ENCODE measurements around the gene TTC7B.

TTC7B gene

DNA sequence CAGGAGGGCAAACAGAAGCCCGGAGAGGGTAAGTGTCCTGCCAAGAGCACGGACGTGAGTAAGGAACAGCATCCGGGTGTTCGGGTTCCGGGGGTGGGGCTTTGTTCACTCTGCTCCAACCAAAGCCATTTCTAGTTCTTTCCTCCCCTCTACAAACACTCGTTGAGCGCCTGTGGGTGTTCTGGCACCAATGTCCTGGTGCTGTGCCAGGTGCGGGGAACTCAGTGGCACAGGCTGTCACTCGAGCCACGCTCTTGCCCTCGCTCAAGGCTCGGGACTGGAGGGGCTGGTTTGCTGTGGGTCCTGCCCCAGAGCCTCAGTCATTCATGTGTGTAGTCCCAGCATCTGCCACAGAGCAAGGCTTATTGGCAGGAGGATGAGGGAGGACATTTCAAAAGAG, 261.9 kb downstream of the TTC7B start:
- no peaks in the 10 kb centered on the region for H3K36me3 ChIP-seq (ENCODE audit: insufficient read depth, insufficient read length, low read length)
- no peaks in the 10 kb centered on the region for H3K27me3 ChIP-seq (ENCODE audit: insufficient read depth, insufficient read length)
- TF ChIP-seq YY1 (IDR thresholded peaks at IDR 0.05; ENCODE audit: insufficient read depth, insufficient read length) = no peak
- TF ChIP-seq ZNF274 (IDR thresholded peaks at IDR 0.05; ENCODE audit: low read depth, low read length) = no peak
- no peak for TF ChIP-seq SUZ12 (IDR thresholded peaks at IDR 0.05; ENCODE audit: extremely low read depth, insufficient read depth, insufficient read length)
- H3K4me3 ChIP-seq (ENCODE audit: insufficient read length, low read depth) = no peak overlapping the region
- peaks cover 15% of the 10 kb centered on the region for H3K4me1 ChIP-seq (ENCODE audit: insufficient read depth, insufficient read length)
- H3K9ac ChIP-seq (ENCODE audit: insufficient read length, low read depth) = no peak overlapping the region
- no peak for DNase-seq (ENCODE audit: low read depth, low spot score)
- no peaks in the 10 kb centered on the region; the same call in 1 of the 2 replicates for H3K9me3 ChIP-seq (ENCODE audit: insufficient read depth, low read length)

DNA sequence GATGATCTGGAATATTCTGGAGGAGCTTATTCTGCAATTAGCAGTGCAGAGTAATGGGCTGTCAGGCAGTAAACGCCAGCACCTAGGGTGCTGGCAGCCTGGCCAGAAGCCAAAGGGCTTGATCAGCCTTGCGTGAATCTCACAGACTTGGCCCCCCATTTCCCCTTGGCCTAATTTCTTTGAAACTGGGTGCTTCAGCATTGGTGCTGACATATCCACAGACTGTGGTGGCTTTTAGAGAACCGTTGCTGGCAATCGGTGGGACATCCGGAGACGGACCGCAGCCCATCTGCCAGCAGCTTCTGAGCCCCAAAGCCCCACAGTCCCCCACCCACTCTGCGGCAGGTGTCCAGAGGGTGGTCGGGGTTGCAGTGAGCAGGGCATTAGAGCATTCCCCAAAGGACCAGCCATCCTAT, 262.3 kb downstream of the TTC7B start:
- Histone ChIP-seq H3K9ac (ENCODE audit: insufficient read length, low read depth) (no peak overlapping the region), H3K4me3 (ENCODE audit: insufficient read length, low read depth) (no peak overlapping the region), H3K4me1 (ENCODE audit: insufficient read depth, insufficient read length) (peaks cover 15% of the 10 kb centered on the region), H3K27me3 (ENCODE audit: insufficient read depth, insufficient read length) (no peaks in the 10 kb centered on the region), H3K36me3 (ENCODE audit: insufficient read depth, insufficient read length, low read length) (no peaks in the 10 kb centered on the region), H3K9me3 (ENCODE audit: insufficient read depth, low read length) (no peaks in the 10 kb centered on the region; the same call in 1 of the 2 replicates)
- DNase-seq (ENCODE audit: low read depth, low spot score) = no peak
- no peak for TF ChIP-seq ZNF274 (IDR thresholded peaks at IDR 0.05; ENCODE audit: low read depth, low read length)
- TF ChIP-seq YY1 (IDR thresholded peaks at IDR 0.05; ENCODE audit: insufficient read depth, insufficient read length) = no peak
- no peak for TF ChIP-seq SUZ12 (IDR thresholded peaks at IDR 0.05; ENCODE audit: extremely low read depth, insufficient read depth, insufficient read length)

DNA sequence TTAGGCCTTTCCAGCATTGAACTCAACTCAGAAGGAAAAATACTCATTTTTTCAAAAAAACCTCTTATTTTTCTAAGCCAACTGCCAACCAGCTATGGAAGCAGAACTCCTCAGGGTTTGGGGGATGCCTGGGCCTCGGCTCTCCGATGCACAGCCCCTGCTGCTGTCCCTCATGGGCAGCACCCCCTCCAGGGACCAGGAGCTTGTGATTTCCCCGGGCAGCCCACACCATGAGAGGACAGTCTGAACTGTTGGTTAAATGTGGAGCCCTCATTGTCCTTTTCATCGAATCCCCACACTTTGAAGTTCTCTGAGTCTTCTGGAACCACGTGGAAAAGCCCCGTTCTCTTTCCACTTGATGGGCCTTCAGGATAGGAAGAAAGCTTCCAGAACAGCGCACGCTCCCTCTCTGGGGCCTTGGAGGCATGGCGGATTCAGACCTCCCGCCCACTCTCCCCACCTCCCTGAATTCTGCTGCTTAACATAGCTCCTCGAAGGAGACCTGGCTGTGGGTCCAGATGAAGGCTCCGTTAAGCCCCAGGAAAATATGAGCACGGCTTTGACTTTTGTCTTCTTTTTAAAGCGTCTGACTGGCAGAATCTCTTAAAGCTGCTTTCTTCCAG, 262.8 kb downstream of the TTC7B start:
- Histone ChIP-seq H3K36me3 (ENCODE audit: insufficient read depth, insufficient read length, low read length) (no peaks in the 10 kb centered on the region), H3K4me1 (ENCODE audit: insufficient read depth, insufficient read length) (peaks cover 15% of the 10 kb centered on the region), H3K27me3 (ENCODE audit: insufficient read depth, insufficient read length) (no peaks in the 10 kb centered on the region), H3K9ac (ENCODE audit: insufficient read length, low read depth) (no peak overlapping the region), H3K9me3 (ENCODE audit: insufficient read depth, low read length) (no peaks in the 10 kb centered on the region; the same call in 1 of the 2 replicates), H3K4me3 (ENCODE audit: insufficient read length, low read depth) (no peak overlapping the region)
- TF ChIP-seq SUZ12 (IDR thresholded peaks at IDR 0.05; ENCODE audit: extremely low read depth, insufficient read depth, insufficient read length) (no peak), YY1 (IDR thresholded peaks at IDR 0.05; ENCODE audit: insufficient read depth, insufficient read length) (no peak), ZNF274 (IDR thresholded peaks at IDR 0.05; ENCODE audit: low read depth, low read length) (no peak)
- no peak for DNase-seq (ENCODE audit: low read depth, low spot score)

DNA sequence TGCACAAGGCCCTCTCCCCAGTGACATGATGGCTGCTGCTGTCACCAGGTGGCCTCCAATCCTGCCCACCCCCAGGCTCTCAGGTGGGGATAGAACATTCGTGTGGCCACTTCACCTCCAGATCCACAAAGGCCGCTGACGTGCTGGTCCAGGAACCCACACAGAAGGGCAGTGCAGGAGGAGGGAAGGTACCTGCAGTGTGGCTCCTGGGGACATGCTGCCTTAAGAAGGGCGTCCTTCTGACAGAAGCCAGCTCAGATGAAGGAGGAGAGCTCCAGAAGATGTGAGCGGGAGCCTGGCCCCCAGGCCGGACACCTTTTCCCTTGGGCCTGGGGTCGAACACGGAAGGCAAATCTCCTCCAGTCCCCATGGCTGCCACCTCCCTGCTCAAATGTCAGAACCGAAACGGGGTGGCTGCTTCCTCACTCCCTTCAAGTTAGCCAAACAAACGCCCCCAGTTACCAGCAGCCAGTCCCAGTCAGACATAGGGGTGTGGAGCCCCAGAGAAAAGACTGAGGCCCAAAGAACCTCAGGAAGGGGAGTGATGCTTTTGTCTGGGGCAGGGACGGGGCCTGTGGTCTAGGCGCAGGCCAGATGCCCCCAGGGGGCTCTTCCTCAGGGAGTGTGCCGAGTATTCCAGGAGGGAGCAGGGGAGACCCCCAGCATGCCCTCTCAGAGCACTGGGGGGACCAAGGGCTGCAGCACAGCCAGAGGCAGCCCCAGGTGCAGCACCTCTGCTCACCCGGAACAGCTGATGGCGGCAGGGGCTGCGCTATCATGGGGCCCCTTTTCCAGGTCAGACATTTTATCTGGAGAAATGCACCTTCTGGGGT, 263.5 kb downstream of the TTC7B start:
- TF ChIP-seq YY1 (IDR thresholded peaks at IDR 0.05; ENCODE audit: insufficient read depth, insufficient read length) (no peak), ZNF274 (IDR thresholded peaks at IDR 0.05; ENCODE audit: low read depth, low read length) (no peak), SUZ12 (IDR thresholded peaks at IDR 0.05; ENCODE audit: extremely low read depth, insufficient read depth, insufficient read length) (no peak)
- Histone ChIP-seq H3K9ac (ENCODE audit: insufficient read length, low read depth) (no peak overlapping the region), H3K27me3 (ENCODE audit: insufficient read depth, insufficient read length) (no peaks in the 10 kb centered on the region), H3K4me3 (ENCODE audit: insufficient read length, low read depth) (no peak overlapping the region), H3K36me3 (ENCODE audit: insufficient read depth, insufficient read length, low read length) (no peaks in the 10 kb centered on the region), H3K9me3 (ENCODE audit: insufficient read depth, low read length) (no peaks in the 10 kb centered on the region; the same call in 1 of the 2 replicates), H3K4me1 (ENCODE audit: insufficient read depth, insufficient read length) (peaks cover 15% of the 10 kb centered on the region)
- no peak for DNase-seq (ENCODE audit: low read depth, low spot score)

DNA sequence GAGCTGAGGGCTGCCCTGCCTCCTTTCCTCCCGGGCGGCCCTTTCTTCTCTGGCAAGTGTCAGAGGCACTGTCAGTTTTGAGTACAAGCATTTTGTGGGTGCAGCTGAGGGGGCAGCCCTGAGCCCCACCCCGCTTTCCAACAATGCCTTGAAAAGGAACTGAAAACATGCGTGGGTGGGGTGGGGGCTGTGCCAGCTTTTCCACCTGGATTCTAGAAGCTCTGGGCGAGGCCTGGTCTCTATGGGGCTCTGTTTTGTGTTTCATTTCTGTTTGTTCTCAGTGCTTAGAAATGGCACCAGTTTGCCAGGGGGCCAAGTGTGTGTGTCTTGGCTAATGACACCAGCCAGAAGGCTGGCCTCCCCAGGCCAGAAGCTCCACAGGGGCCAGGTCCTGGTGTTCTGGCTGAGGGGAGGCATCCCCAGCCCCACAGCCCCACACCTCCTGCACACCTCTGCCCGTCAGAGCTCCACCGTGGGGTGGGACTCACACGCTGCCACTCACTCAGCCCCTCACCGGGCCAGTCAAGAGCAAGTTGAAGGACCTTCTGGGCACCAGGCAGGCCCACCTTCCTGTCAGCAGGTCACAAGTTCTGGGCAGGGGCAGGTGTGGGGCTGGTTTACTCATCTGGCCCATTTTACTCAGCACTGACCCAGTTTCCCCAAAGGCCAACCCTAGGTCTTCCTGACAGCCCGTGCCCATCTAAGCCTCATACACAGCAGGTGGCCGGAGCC, 264.3 kb downstream of the TTC7B start:
- H3K36me3 ChIP-seq (ENCODE audit: insufficient read depth, insufficient read length, low read length) = no peaks in the 10 kb centered on the region
- H3K9ac ChIP-seq (ENCODE audit: insufficient read length, low read depth) = no peak overlapping the region
- H3K4me3 ChIP-seq (ENCODE audit: insufficient read length, low read depth) = no peak overlapping the region
- no peaks in the 10 kb centered on the region; the same call in 1 of the 2 replicates for H3K9me3 ChIP-seq (ENCODE audit: insufficient read depth, low read length)
- H3K27me3 ChIP-seq (ENCODE audit: insufficient read depth, insufficient read length) = no peaks in the 10 kb centered on the region
- no peak for DNase-seq (ENCODE audit: low read depth, low spot score)
- H3K4me1 ChIP-seq (ENCODE audit: insufficient read depth, insufficient read length) = peaks cover 15% of the 10 kb centered on the region
- TF ChIP-seq SUZ12 (IDR thresholded peaks at IDR 0.05; ENCODE audit: extremely low read depth, insufficient read depth, insufficient read length) = no peak
- no peak for TF ChIP-seq ZNF274 (IDR thresholded peaks at IDR 0.05; ENCODE audit: low read depth, low read length)
- no peak for TF ChIP-seq YY1 (IDR thresholded peaks at IDR 0.05; ENCODE audit: insufficient read depth, insufficient read length)

DNA sequence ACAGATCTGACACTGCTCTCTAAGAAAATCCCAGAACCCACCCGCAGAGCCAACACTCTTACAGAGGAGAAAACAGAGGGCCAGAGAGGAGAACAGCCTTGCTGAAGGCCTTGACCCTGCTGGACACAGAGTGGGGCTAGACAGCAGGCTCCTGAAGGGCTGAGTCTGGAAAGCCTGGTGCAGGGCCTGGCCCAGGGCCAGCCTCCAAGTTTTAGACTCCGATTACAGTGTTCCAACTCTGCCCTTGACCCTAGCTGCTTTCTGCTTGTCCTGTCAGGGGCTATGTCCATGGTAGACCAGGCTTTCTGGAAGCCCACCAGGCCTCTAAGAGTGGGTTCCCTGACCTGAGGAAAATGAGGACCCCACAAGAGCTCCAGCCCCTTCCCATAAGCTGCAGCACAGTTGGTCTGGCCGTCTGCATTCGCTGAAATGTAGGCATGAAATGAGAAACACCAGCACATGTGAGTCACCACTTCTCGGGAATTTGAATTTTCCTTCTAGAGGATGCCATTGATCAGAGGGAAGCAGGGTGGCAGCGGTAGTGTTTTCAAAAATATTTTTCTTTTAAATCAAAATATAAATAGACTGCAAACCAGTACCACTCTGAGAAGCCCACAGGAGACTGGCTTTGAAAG, 265.0 kb downstream of the TTC7B start:
- Histone ChIP-seq H3K9ac (ENCODE audit: insufficient read length, low read depth) (no peak overlapping the region), H3K9me3 (ENCODE audit: insufficient read depth, low read length) (no peaks in the 10 kb centered on the region; the same call in 1 of the 2 replicates), H3K4me3 (ENCODE audit: insufficient read length, low read depth) (no peak overlapping the region), H3K36me3 (ENCODE audit: insufficient read depth, insufficient read length, low read length) (no peaks in the 10 kb centered on the region), H3K4me1 (ENCODE audit: insufficient read depth, insufficient read length) (peaks cover 18% of the 10 kb centered on the region), H3K27me3 (ENCODE audit: insufficient read depth, insufficient read length) (no peaks in the 10 kb centered on the region)
- no peak for TF ChIP-seq SUZ12 (IDR thresholded peaks at IDR 0.05; ENCODE audit: extremely low read depth, insufficient read depth, insufficient read length)
- no peak for TF ChIP-seq YY1 (IDR thresholded peaks at IDR 0.05; ENCODE audit: insufficient read depth, insufficient read length)
- TF ChIP-seq ZNF274 (IDR thresholded peaks at IDR 0.05; ENCODE audit: low read depth, low read length) = no peak
- no peak for DNase-seq (ENCODE audit: low read depth, low spot score)

Measured in NT2/D1 (cell line).